Ovary (tissue), 3 donors: ENCODE measurements around the gene KCND1.

Experiments
- CTCF ChIP-seq, 3 donors: fragments of 450-650 bp in 2 of 3; fragments of 200-600 bp in 1 of 3; IDR thresholded peaks; one replicate each; pipeline versions ENCODE4 v1.5.1 to v1.8.0; 2016 to 2022; ENCODE audit warnings: antibody characterized with exemption in 3 of 3, mild to moderate bottlenecking in 1 of 3
- EP300 ChIP-seq: sonication (generic); formaldehyde crosslinking; IDR thresholded peaks from one replicate; pipeline ENCODE4 v1.6.1; 2017; ENCODE audit warnings: antibody characterized with exemption
- POLR2A ChIP-seq: fragments of 450-650 bp; IDR thresholded peaks from one replicate; pipeline ENCODE4 v1.6.1; 2017; ENCODE audit warnings: antibody characterized with exemption, mild to moderate bottlenecking, moderate library complexity
- donor health status: DM: no; HTN: no; CAD: no.

- TF ChIP-seq POLR2A (peak; percentile 51), CTCF (IDR thresholded peaks at IDR 0.05) (no peak), EP300 (no peak)
Observed at GRCh38 chrX:48911412-48912182, 60.0 kb downstream of the KCND1 start, which contains the start of gene SLC35A2.
